ENCODE measurements around the gene ITGAX. TPM values are rescaled to one million over a fixed set of nuclear protein-coding genes. Genes with fewer than 3 reads are reported as not detected.

The ITGAX gene
- total and polyA plus RNA-seq, 3 donors from 2014 or later: 0.63 to 3.4 (median 2.8) TPM

- no peak for DNase-seq
- Histone ChIP-seq H3K36me3 (ENCODE audit: low read depth, missing control alignments) (no peaks in the 10 kb centered on the region), H3K27me3 (no peaks in the 10 kb centered on the region), H3K27ac (no peak overlapping the region), H3K4me1 (no peaks in the 10 kb centered on the region), H3K9me3 (no peaks in the 10 kb centered on the region), H3K4me3 (no peak overlapping the region)
- TF ChIP-seq, protein P1, sequence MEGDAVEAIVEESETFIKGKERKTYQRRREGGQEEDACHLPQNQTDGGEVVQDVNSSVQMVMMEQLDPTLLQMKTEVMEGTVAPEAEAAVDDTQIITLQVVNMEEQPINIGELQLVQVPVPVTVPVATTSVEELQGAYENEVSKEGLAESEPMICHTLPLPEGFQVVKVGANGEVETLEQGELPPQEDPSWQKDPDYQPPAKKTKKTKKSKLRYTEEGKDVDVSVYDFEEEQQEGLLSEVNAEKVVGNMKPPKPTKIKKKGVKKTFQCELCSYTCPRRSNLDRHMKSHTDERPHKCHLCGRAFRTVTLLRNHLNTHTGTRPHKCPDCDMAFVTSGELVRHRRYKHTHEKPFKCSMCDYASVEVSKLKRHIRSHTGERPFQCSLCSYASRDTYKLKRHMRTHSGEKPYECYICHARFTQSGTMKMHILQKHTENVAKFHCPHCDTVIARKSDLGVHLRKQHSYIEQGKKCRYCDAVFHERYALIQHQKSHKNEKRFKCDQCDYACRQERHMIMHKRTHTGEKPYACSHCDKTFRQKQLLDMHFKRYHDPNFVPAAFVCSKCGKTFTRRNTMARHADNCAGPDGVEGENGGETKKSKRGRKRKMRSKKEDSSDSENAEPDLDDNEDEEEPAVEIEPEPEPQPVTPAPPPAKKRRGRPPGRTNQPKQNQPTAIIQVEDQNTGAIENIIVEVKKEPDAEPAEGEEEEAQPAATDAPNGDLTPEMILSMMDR (IDR thresholded peaks at IDR 0.05): no peak
- no peak for TF ChIP-seq POLR2A (IDR thresholded peaks at IDR 0.05)
- intact Hi-C loops (cut with DNase I; ENCODE audit: low total_unique reads): no loop called here
- WGBS, 2 donors: 76 to 85% methylated on average over 3 of the region's 3 CpGs
Observed at GRCh38 chr16:31420037-31420436, 65.1 kb downstream of the ITGAX start.

DNA sequence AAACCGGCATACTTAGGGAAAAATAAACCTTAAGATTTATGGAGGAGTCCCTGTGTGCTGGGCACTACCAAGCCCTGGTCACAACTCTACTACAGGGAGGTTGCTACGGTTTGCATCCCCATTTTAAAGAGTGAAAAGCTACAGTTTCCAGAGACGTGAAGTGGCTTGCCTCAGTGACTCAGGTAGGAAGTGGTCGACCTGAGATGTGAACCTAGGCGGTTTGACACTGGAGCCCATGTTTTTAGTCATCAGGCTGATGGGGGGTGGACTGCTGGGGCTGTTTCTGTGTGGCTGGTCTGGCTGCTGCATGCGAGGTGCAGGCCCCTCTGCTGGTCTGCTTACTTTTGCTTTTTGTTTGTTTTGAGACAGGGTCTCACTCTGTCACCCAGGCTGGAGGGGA is 66.6 kb downstream of the ITGAX start:
- H3K4me3 ChIP-seq: no peak overlapping the region
- WGBS, 2 donors: 76% methylated on average over 6 of the region's 6 CpGs
- intact Hi-C loops (cut with DNase I; ENCODE audit: low total_unique reads): no loop called here
- DNase-seq: no peak
- H3K9me3 ChIP-seq: no peaks in the 10 kb centered on the region
- H3K27ac ChIP-seq: no peak overlapping the region
- H3K4me1 ChIP-seq: no peaks in the 10 kb centered on the region
- no peaks in the 10 kb centered on the region for H3K27me3 ChIP-seq
- H3K36me3 ChIP-seq (ENCODE audit: low read depth, missing control alignments): no peaks in the 10 kb centered on the region
- TF ChIP-seq POLR2A (IDR thresholded peaks at IDR 0.05): no peak
- TF ChIP-seq, protein P1 (IDR thresholded peaks at IDR 0.05): no peak

GRCh38 chr16:31423241-31423640 is 68.3 kb downstream of the ITGAX start:
- 68 to 86% methylated on average over 3 of the region's 3 CpGs for WGBS, 2 donors
- Histone ChIP-seq H3K36me3 (ENCODE audit: low read depth, missing control alignments) (no peaks in the 10 kb centered on the region), H3K4me3 (no peak overlapping the region), H3K27ac (no peak overlapping the region), H3K27me3 (no peaks in the 10 kb centered on the region), H3K9me3 (no peaks in the 10 kb centered on the region), H3K4me1 (peaks cover 5% of the 10 kb centered on the region)
- DNase-seq: no peak
- no peak for TF ChIP-seq POLR2A (IDR thresholded peaks at IDR 0.05)
- TF ChIP-seq, protein P1 (IDR thresholded peaks at IDR 0.05): no peak
- intact Hi-C loops (cut with DNase I; ENCODE audit: low total_unique reads): no loop called here

- H3K27ac ChIP-seq: no peak overlapping the region
- WGBS, 2 donors: 73 to 84% methylated on average over 12 of the region's 12 CpGs
- intact Hi-C loops (cut with DNase I; ENCODE audit: low total_unique reads): no loop called here
- no peak for DNase-seq
- H3K4me3 ChIP-seq: no peak overlapping the region
- TF ChIP-seq POLR2A (IDR thresholded peaks at IDR 0.05): no peak
- TF ChIP-seq, protein P1 (IDR thresholded peaks at IDR 0.05): no peak
- H3K36me3 ChIP-seq (ENCODE audit: low read depth, missing control alignments): no peaks in the 10 kb centered on the region
- H3K4me1 ChIP-seq: peaks cover 5% of the 10 kb centered on the region
- H3K27me3 ChIP-seq: no peaks in the 10 kb centered on the region
- H3K9me3 ChIP-seq: no peaks in the 10 kb centered on the region
Observed at GRCh38 chr16:31423801-31424200, 68.8 kb downstream of the ITGAX start.

GRCh38 chr16:31427441-31428278 is 72.7 kb downstream of the ITGAX start:
- Histone ChIP-seq H3K27me3 (no peaks in the 10 kb centered on the region), H3K4me1 (peaks cover 21% of the 10 kb centered on the region), H3K9me3 (no peaks in the 10 kb centered on the region), H3K4me3 (peak overlapping the region; percentile 48 to 55), H3K36me3 (ENCODE audit: low read depth, missing control alignments) (no peaks in the 10 kb centered on the region), H3K27ac (peak overlapping the region; percentile 53 to 75)
- 24 to 28% methylated on average over 48 to 51 of the region's 83 CpGs for WGBS, 2 donors
- peak; percentile 79 for DNase-seq
- intact Hi-C loops (cut with DNase I; ENCODE audit: low total_unique reads): no loop called here
- TF ChIP-seq POLR2A (IDR thresholded peaks at IDR 0.05): no peak
- TF ChIP-seq, protein P1 (IDR thresholded peaks at IDR 0.05): no peak
